ENCODE data around the gene HLA-DPB1.

DNA sequence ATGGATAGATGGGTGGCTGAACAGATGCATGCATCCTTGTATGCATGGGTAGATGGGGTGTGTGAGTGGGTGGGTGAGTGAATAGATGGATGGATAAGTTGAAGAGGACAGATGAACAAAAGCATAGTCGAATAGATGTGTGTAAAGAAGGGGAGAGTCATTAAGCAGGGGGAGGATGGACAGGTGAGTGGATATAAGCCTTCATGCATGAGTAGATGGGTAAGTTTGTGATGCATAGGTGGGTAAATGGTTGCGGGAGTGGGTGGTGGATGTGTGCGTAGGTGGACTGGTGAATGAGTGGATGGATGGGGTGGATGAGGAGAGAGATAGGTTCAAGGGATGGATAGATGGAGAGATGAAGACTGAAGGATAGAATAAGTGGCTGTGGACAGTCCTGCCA is 29.6 kb downstream of the HLA-DPB1 start:
- TF ChIP-seq, protein P1, sequence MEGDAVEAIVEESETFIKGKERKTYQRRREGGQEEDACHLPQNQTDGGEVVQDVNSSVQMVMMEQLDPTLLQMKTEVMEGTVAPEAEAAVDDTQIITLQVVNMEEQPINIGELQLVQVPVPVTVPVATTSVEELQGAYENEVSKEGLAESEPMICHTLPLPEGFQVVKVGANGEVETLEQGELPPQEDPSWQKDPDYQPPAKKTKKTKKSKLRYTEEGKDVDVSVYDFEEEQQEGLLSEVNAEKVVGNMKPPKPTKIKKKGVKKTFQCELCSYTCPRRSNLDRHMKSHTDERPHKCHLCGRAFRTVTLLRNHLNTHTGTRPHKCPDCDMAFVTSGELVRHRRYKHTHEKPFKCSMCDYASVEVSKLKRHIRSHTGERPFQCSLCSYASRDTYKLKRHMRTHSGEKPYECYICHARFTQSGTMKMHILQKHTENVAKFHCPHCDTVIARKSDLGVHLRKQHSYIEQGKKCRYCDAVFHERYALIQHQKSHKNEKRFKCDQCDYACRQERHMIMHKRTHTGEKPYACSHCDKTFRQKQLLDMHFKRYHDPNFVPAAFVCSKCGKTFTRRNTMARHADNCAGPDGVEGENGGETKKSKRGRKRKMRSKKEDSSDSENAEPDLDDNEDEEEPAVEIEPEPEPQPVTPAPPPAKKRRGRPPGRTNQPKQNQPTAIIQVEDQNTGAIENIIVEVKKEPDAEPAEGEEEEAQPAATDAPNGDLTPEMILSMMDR (IDR thresholded peaks at IDR 0.05): no peak
- TF ChIP-seq POLR2A (IDR thresholded peaks at IDR 0.05): no peak
- TF ChIP-seq POLR2AphosphoS5 (IDR thresholded peaks at IDR 0.05): no peak
